ENCODE measurements around the gene CHRNA1.

CHRNA1 gene

GRCh38 chr2:174792309-174793025 is 28.2 kb upstream of the CHRNA1 start:
- DNase-seq = no peak
- no peak for TF ChIP-seq CTCF (IDR thresholded peaks at IDR 0.05; ENCODE audit: low read depth, low read length)
- Histone ChIP-seq H3K4me3 (ENCODE audit: low read depth, low read length) (no peak overlapping the region), H3K27ac (no peak overlapping the region), H3K27me3 (ENCODE audit: insufficient read depth, low read depth, severe bottlenecking) (no peaks in the 10 kb centered on the region), H3K36me3 (no peaks in the 10 kb centered on the region), H3K9me3 (ENCODE audit: severe bottlenecking) (no peaks in the 10 kb centered on the region)

DNA sequence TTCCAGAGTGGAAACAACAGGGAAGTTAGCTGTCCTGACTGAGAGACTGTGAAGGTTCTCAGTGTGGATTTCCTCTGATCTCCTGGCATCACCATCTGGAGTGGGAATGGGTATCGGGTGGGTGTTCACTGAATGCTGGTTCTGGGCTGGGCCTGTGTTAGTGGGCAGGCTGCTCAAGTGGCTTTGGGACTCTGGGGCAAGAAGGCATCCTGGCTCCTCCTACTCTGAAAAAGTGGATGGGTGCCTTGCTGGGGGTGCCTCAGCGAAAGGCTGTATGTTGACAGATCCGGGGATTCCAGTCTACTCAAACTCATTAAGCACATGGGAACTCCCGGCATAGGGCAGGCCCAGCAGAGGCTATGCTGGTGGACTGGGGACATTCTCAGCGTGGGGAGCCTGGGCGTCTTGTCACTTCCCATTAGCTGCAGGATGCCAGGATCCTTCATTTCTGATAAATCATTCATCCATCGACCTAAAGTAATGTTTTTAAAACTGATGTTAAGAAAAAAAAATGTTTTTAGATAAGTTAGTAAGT is 27.5 kb upstream of the CHRNA1 start:
- Histone ChIP-seq H3K9me3 (ENCODE audit: severe bottlenecking) (no peaks in the 10 kb centered on the region), H3K27me3 (ENCODE audit: insufficient read depth, low read depth, severe bottlenecking) (no peaks in the 10 kb centered on the region), H3K36me3 (no peaks in the 10 kb centered on the region), H3K27ac (no peak overlapping the region), H3K4me3 (ENCODE audit: low read depth, low read length) (no peak overlapping the region)
- no peak for DNase-seq
- TF ChIP-seq CTCF (IDR thresholded peaks at IDR 0.05; ENCODE audit: low read depth, low read length) = no peak

DNA sequence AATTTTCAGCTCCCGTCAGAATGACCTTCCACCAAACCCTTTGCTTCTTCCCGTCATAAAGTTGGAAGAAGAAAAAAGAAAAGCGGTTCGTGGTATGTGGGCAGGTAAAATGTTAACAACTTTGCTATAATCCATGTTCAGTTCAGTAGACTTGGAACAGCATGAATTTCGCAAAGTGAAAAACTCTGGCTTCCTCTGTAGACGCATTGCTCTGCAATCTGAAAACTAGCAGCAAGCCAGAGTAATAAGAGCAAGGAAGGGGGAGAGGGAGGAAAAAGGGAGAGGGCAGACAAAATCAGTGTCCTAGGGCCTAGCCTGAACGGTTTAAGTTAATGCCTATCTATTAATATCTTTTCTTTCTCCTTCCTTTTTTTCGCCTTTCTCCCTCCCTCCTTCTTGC is 26.7 kb upstream of the CHRNA1 start:
- Histone ChIP-seq H3K36me3 (no peaks in the 10 kb centered on the region), H3K4me3 (ENCODE audit: low read depth, low read length) (no peak overlapping the region), H3K27ac (no peak overlapping the region), H3K9me3 (ENCODE audit: severe bottlenecking) (no peaks in the 10 kb centered on the region), H3K27me3 (ENCODE audit: insufficient read depth, low read depth, severe bottlenecking) (no peaks in the 10 kb centered on the region)
- TF ChIP-seq CTCF (IDR thresholded peaks at IDR 0.05; ENCODE audit: low read depth, low read length) = no peak
- DNase-seq = no peak

DNA sequence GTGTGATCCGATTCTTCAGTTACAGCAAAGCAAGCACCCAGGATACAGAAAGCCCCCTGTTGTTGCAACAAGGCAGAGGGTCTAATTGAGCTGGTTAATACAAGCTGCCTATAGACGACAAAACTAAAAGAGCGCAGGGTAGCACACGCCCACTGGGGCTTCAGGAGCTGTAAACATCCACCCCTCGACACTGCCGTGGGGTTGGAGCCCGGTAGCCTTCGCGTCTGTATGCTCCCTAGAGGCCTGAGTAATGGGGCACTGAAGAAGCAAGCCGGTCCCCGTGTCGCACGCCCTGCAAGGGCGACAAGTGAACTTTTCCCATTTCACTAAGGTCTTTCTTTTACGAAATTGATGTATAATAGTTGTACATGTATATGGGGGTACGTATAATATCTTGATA is 24.7 kb upstream of the CHRNA1 start:
- no peak for TF ChIP-seq CTCF (IDR thresholded peaks at IDR 0.05; ENCODE audit: low read depth, low read length)
- Histone ChIP-seq H3K36me3 (no peaks in the 10 kb centered on the region), H3K27ac (no peak overlapping the region), H3K4me3 (ENCODE audit: low read depth, low read length) (no peak overlapping the region), H3K9me3 (ENCODE audit: severe bottlenecking) (no peaks in the 10 kb centered on the region), H3K27me3 (ENCODE audit: insufficient read depth, low read depth, severe bottlenecking) (no peaks in the 10 kb centered on the region)
- DNase-seq = no peak

DNA sequence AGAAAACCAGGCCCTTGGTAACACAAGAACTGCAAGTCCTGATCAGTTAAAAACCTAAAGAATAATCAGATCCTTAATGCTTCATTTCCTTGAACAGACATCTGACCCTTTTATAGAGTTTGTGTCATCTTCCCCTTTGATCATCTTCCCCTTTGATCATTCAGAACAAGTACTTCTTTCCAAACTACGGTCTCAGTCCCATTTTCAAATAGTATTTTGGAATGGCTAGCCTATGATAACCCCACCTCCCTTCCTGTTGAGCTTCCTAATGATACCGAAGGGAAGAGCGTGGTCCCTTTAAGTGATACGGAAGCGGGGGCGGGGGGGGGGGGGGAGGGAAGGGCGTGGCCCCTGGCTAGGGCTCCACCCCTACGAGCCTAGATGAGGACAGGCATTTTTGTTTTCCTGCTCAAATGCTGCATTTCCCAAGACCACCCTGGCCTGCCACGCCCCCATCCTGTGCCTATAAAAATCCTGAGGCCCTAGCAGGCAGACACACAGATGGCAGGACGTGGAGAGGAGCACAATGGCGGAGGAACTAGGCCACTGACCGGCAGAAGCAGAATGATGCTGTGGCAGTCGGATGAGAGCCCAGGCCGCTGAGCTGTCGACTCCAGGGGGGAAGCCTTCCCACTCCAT is 24.1 kb upstream of the CHRNA1 start:
- H3K27ac ChIP-seq = no peak overlapping the region
- no peak for TF ChIP-seq CTCF (IDR thresholded peaks at IDR 0.05; ENCODE audit: low read depth, low read length)
- DNase-seq = no peak

More for the DNA sequence above, 24.1 kb upstream of the CHRNA1 start:
- no peaks in the 10 kb centered on the region for H3K27me3 ChIP-seq (ENCODE audit: insufficient read depth, low read depth, severe bottlenecking)
- no peaks in the 10 kb centered on the region for H3K36me3 ChIP-seq
- no peaks in the 10 kb centered on the region for H3K9me3 ChIP-seq (ENCODE audit: severe bottlenecking)
- no peak overlapping the region for H3K4me3 ChIP-seq (ENCODE audit: low read depth, low read length)
